ENCODE data around the gene ERN2. TPM values are rescaled to one million over a fixed set of nuclear protein-coding genes. Genes with fewer than 3 reads are reported as not detected.
"Not testable (repeated sequence)": the region's sequence is repeated elsewhere in the genome, so short reads cannot be mapped to it uniquely, and the experiment has no call there.

ERN2 gene
- total and polyA plus RNA-seq, 2 of the 13 experiments (the other 11 are each of a cell fraction or from before 2014, with no cell fraction given) = 2.2 to 3.5 TPM

DNA sequence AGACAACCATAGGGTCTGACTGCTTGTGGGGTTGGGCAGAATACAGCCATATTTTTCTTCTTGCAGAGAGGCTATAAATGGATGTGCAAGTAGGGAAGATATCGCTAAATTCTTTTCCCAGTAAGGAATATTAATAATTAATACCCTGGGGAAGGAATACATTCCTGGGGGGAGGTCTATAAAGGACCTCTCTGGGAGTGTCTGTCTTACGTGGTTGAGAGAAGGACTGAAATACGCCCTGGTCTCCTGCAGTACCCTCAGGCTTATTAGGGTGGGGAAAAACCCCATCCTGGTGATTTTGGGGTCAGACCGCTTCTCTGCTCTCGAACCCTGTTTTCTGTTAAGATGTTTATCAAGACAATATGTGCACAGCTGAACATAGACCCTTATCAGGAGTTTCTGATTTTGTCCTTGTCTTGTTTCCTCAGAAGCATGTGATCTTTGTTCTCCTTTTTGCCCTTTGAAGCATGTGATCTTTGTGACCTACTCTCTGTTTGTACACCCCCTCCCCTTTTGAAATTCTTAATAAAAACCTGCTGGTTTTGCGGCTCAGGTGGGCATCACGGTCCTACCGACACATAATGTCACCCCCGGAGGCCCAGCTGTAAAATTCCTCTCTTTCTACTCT, 9.7 kb upstream of the ERN2 start:
- 16% methylated on average over 9 of the region's 9 CpGs for WGBS (ENCODE audit: low lambda C conversion rate)
- TF ChIP-seq NR2F1 (CRISPR knock-in tag; IDR thresholded peaks at IDR 0.05) (peak; percentile 43 to 82; a peak in 3 of 4 replicates), ZNF430 (CRISPR knock-in tag; IDR thresholded peaks at IDR 0.05) (0 out of 2 replicates have a peak, but pooled peaks have one; percentile 60), POGZ (CRISPR knock-in tag; IDR thresholded peaks at IDR 0.05) (0 out of 2 replicates have a peak, but pooled peaks have one; percentile 42), GATAD2A (CRISPR knock-in tag; IDR thresholded peaks at IDR 0.05) (peak; percentile 50; the same call in 1 of the 2 replicates), CREM (IDR thresholded peaks at IDR 0.05) (peak; percentile 33; the same call in 1 of the 2 replicates), TCF7 (IDR thresholded peaks at IDR 0.05; ENCODE audit: low read depth) (peak; percentile 68), SOX6 (CRISPR knock-in tag; IDR thresholded peaks at IDR 0.05) (peak; percentile 78), FOXP1 (CRISPR knock-in tag; IDR thresholded peaks at IDR 0.05) (peak; percentile 33; the same call in 1 of the 2 replicates), ZBTB7B (CRISPR knock-in tag; IDR thresholded peaks at IDR 0.05) (0 out of 2 replicates have a peak, but pooled peaks have one; percentile 26), ASH2L (IDR thresholded peaks at IDR 0.05; ENCODE audit: insufficient read length, low read depth, low read length) (peak; percentile 23), HNF4G (IDR thresholded peaks at IDR 0.05; ENCODE audit: borderline replicate concordance, low read depth, low read length) (peak; percentile 46; the same call in 1 of the 2 replicates), HNF4G (CRISPR knock-in tag; IDR thresholded peaks at IDR 0.05; ENCODE audit: borderline replicate concordance, low read depth) (0 out of 2 replicates have a peak, but pooled peaks have one; percentile 27), MED1 (CRISPR knock-in tag; IDR thresholded peaks at IDR 0.05) (peak; percentile 34; the same call in 1 of the 2 replicates)
- TF ChIP-seq, protein P1, sequence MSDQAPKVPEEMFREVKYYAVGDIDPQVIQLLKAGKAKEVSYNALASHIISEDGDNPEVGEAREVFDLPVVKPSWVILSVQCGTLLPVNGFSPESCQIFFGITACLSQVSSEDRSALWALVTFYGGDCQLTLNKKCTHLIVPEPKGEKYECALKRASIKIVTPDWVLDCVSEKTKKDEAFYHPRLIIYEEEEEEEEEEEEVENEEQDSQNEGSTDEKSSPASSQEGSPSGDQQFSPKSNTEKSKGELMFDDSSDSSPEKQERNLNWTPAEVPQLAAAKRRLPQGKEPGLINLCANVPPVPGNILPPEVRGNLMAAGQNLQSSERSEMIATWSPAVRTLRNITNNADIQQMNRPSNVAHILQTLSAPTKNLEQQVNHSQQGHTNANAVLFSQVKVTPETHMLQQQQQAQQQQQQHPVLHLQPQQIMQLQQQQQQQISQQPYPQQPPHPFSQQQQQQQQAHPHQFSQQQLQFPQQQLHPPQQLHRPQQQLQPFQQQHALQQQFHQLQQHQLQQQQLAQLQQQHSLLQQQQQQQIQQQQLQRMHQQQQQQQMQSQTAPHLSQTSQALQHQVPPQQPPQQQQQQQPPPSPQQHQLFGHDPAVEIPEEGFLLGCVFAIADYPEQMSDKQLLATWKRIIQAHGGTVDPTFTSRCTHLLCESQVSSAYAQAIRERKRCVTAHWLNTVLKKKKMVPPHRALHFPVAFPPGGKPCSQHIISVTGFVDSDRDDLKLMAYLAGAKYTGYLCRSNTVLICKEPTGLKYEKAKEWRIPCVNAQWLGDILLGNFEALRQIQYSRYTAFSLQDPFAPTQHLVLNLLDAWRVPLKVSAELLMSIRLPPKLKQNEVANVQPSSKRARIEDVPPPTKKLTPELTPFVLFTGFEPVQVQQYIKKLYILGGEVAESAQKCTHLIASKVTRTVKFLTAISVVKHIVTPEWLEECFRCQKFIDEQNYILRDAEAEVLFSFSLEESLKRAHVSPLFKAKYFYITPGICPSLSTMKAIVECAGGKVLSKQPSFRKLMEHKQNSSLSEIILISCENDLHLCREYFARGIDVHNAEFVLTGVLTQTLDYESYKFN (CRISPR knock-in tag; conservative IDR thresholded peaks at IDR 0.05) = peak; percentile 79
- TF ChIP-seq, protein P2, sequence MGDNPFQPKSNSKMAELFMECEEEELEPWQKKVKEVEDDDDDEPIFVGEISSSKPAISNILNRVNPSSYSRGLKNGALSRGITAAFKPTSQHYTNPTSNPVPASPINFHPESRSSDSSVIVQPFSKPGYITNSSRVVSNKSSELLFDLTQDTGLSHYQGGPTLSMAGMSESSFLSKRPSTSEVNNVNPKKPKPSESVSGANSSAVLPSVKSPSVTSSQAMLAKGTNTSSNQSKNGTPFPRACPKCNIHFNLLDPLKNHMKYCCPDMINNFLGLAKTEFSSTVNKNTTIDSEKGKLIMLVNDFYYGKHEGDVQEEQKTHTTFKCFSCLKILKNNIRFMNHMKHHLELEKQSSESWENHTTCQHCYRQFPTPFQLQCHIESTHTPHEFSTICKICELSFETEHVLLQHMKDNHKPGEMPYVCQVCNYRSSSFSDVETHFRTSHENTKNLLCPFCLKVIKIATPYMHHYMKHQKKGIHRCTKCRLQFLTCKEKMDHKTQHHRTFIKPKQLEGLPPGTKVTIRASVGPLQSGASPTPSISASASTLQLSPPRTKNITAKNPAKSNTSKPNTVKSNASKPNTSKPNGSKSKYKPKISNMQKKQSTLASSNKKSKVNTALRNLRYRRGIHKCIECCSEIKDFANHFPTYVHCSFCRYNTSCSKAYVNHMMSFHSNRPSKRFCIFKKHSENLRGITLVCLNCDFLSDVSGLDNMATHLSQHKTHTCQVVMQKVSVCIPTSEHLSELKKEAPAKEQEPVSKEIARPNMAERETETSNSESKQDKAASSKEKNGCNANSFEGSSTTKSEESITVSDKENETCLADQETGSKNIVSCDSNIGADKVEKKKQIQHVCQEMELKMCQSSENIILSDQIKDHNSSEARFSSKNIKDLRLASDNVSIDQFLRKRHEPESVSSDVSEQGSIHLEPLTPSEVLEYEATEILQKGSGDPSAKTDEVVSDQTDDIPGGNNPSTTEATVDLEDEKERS (CRISPR knock-in tag; IDR thresholded peaks at IDR 0.05) = 0 out of 2 replicates have a peak, but pooled peaks have one; percentile 66
- not testable (repeated sequence) for TF ChIP-seq CREM (CRISPR knock-in tag; IDR thresholded peaks at IDR 0.05); SOX6 (IDR thresholded peaks at IDR 0.05); FOXP1 (IDR thresholded peaks at IDR 0.05)
- TF ChIP-seq, protein P3, sequence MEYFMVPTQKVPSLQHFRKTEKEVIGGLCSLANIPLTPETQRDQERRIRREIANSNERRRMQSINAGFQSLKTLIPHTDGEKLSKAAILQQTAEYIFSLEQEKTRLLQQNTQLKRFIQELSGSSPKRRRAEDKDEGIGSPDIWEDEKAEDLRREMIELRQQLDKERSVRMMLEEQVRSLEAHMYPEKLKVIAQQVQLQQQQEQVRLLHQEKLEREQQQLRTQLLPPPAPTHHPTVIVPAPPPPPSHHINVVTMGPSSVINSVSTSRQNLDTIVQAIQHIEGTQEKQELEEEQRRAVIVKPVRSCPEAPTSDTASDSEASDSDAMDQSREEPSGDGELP (IDR thresholded peaks at IDR 0.05; ENCODE audit: borderline replicate concordance, low read depth) = peak; percentile 67; the same call in 1 of the 2 replicates

More for the DNA sequence above, 9.7 kb upstream of the ERN2 start:
- POLR2A ChIA-PET; H2AFZ ChIP-seq (ENCODE audit: low read length); H3K9me3 ChIP-seq (ENCODE audit: low read length); intact Hi-C loops (cut with micrococcal nuclease; ENCODE audit: unreplicated experiment); ATAC-seq; CTCF ChIA-PET (ENCODE audit: low intra/inter-chr PET ratio, low total read pairs); H3K79me2 ChIP-seq (ENCODE audit: insufficient read depth, low read length); FAIRE-seq; H3K36me3 ChIP-seq (replicated peaks in 1 of 2; ENCODE audit: control insufficient read depth in 1 of 2, insufficient read depth in 2 of 2, low read length in 2 of 2); BruUV-seq (replicated peaks); H3K27me3 ChIP-seq (ENCODE audit: control insufficient read depth in 1 of 2, insufficient read depth in 2 of 2, low read length in 2 of 2); H3K9ac ChIP-seq (ENCODE audit: insufficient read depth, low read depth, low read length); H4K20me1 ChIP-seq (ENCODE audit: insufficient read depth, low read length); H3K4me3 ChIP-seq (replicated peaks in 1 of 3; ENCODE audit: insufficient read depth in 1 of 3, low read depth in 2 of 3, low read length in 3 of 3); in situ Hi-C loops (cut with HindIII; ENCODE audit: extremely low pct_ligation_motif_present, low pct_unique_long_range_greater_than_20kb); H3K27ac ChIP-seq (ENCODE audit: extremely low read length, insufficient read depth, low read length): not testable (repeated sequence)
- H3K4me1 ChIP-seq (ENCODE audit: insufficient read depth, low read length) = peaks cover 22% of the 10 kb centered on the region
- peak overlapping the region; percentile 62 for H3K4me2 ChIP-seq (ENCODE audit: low read depth, low read length)
- peak; percentile 27 for DNase-seq (ENCODE audit: low spot score)

All from HepG2 (cell line).